ENCODE measurements around the gene RARB.

RARB gene

GRCh38 chr3:25619382-25619781 lies 191.3 kb downstream of the RARB start:
- DNase-seq: no peak

- DNase-seq: no peak
Observed at GRCh38 chr3:25620493-25620892, 192.4 kb downstream of the RARB start.

GRCh38 chr3:25621087-25621486 lies 193.0 kb downstream of the RARB start:
- DNase-seq: no peak

- DNase-seq: no peak
Observed at GRCh38 chr3:25631989-25632388, 203.9 kb downstream of the RARB start.

- no peak for DNase-seq
Observed at GRCh38 chr3:25633919-25634318, 205.9 kb downstream of the RARB start.

- no peak for DNase-seq
Observed at GRCh38 chr3:25635038-25635437, 207.0 kb downstream of the RARB start.
